H54 (cell line): ENCODE results near the gene OGFOD2.
A peak's percentile ranks its signal among the peaks of the same experiment; 100 is the strongest.

Experiments
- DNase-seq: peaks from one replicate; pipeline ENCODE4 v3.0.0; 2011; ENCODE audit warnings: low spot score, mixed read lengths; ENCODE audit not compliant: insufficient read length
- FAIRE-seq: peaks from 3 replicates; lab custom pipeline; 2011; peaks lifted over from hg19 to GRCh38; lab: Jason Lieb, UNC
- POLR2A ChIP-seq: IDR thresholded peaks from 2 replicates; pipeline ENCODE4 v1.6.1; 2011; ENCODE audit warnings: low read depth, mild to moderate bottlenecking, low read length

Gene OGFOD2

GRCh38 chr12:122961531-122962329 lies 13.3 kb upstream of the OGFOD2 start:
- no peak for DNase-seq
- TF ChIP-seq POLR2A, result no peak
- FAIRE-seq, result no peak

GRCh38 chr12:122963941-122964265 lies 11.1 kb upstream of the OGFOD2 start:
- no peak for FAIRE-seq
- no peak for DNase-seq
- no peak for TF ChIP-seq POLR2A

- no peak for TF ChIP-seq POLR2A
- FAIRE-seq, result no peak
- DNase-seq, result no peak
Measured at GRCh38 chr12:122964439-122965257, 10.4 kb upstream of the OGFOD2 start.

DNA sequence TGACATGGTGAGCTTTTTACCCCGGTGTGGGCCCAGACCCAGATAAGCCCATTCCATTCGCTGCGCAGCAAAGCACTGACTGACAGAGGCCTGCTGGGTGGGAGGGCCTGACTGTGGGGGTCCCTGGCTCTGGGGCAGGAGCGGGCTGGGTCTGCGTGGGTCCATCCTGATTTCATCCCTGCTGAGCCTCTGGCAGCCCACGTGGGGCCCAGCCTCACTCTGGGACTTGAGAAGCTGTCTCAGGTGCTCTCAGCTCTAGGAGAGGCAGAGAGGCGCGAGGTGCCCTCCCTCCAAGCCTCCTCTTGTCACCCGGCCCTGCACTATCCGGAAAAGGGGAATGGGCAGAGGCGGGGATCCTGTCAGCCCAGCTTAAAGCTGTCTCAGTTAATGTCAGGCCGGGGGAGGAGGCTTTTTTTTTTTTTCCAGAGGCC lies 9.7 kb upstream of the OGFOD2 start:
- TF ChIP-seq POLR2A, result no peak
- FAIRE-seq (no peak), DNase-seq (no peak)

- peak; percentile 43 for FAIRE-seq
- DNase-seq, result peak; percentile 95
- TF ChIP-seq POLR2A, result peak; percentile 83
Measured at GRCh38 chr12:122965851-122966742, 8.9 kb upstream of the OGFOD2 start, which contains the start of gene ABCB9. ABCB9 (minus strand) TSS chr12:122966463; CDS start chr12:122960235, 6,228 bp downstream.

DNA sequence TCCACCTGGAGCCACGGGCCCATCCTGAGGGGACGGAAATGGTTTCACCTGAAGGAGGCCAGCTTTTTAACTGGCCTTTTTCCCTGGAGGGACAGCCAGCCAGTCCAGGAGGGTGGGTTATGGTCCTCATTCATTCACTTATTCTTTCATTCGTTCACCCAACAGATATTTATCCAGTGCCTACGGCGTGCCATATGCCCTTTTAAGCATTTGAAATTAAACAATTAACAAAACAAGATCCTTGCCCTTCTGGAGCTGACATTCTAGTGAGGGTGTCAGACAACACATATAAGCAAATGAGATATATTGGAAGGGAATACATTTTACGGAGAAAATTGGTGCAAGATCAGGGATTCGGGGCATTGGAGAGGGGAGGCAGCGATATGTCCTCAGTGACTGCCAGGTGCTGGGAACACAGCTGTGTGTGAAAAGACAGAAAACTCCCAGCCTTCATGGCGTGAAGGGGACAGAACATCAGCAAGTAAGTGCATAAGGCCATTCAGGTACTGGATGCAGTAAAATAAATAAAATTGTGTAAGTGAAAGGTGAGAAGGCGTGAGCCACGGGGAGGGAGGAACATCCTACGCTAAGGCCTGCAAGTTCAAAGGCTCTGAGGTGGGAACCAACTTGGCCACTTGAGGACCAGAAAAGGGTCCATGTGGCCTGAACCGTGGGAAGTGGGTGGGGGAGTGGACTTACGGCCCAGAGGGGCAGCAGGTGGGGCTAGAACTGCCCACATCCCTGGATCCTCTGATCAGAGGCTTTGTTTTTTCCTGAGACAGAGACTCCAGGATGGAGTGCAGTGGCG lies 8.1 kb upstream of the OGFOD2 start:
- no peak for TF ChIP-seq POLR2A

DNA sequence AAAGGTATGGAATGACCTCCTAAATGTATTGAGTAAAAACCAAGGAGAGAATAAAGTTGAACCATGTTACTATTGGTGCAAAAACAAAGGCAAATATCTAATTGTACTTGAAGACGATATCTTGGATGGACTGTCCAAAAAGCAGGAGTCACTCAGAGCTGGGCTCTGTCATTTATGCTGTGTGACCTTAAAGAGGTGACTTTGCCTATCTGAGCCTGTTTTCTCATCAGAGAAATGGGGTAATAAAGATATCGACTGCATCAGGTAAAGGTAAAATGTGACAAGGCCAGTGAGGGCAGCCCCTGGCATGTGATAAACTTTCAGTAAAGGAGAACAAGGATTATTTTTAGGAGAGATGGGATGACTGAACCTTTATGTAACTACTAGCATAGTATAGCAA lies 6.9 kb upstream of the OGFOD2 start:
- no peak for FAIRE-seq
- no peak for DNase-seq
- TF ChIP-seq POLR2A, result no peak

More for the DNA sequence above, 8.1 kb upstream of the OGFOD2 start:
- DNase-seq (no peak), FAIRE-seq (no peak)

GRCh38 chr12:122969676-122970075 lies 5.4 kb upstream of the OGFOD2 start:
- no peak for TF ChIP-seq POLR2A
- DNase-seq, result no peak
- FAIRE-seq, result no peak

DNA sequence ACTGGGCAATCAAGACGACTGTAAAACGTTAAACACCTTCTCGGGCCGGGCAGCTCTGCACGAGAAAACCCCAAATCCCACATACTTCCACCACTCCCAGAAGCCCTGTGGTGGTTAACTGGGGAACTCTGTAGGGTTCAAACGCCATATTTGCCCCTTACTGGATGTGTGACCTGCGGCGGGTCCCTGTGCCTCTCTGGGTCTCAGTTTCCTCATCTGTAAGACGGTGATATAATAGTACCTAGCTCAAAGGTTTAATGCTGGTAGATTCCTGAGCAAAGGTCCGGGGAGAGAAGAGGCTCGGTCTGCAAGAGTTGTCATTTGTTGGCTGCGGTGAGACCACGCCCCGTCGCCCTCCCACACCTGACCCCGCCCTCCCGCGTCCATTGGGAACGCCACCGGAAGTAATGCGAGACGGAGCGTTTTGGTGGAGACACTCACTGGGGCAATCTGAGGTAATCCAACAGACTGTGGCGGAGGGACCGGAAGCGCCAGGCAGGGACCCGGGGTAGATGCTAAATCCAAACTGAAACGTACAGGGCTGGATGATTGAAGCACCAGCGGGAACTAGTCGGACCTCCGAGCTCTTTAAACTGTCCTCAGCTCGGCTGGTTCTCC lies 661 bp upstream of the OGFOD2 start:
- FAIRE-seq, result peak; percentile 69
- TF ChIP-seq POLR2A, result no peak
- peak; percentile 83 for DNase-seq

GRCh38 chr12:122975790-122976647 lies 975 bp downstream of the OGFOD2 start:
- FAIRE-seq, result no peak
- TF ChIP-seq POLR2A, result no peak
- no peak for DNase-seq

DNA sequence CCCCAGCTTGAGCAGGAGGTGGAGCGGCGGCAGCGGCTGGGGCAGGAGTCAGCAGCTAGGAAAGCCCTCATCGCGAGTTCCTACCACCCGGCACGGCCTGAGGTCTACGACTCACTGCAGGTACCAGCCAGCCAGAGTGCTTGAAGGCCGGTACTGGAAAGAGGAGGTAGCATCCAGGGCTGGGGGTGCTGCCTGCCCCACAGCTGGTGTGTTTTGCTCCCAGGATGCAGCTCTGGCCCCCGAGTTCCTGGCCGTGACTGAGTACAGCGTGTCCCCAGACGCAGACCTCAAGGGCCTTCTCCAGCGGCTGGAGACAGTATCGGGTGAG lies 1.6 kb downstream of the OGFOD2 start:
- DNase-seq (no peak), FAIRE-seq (no peak)

DNA sequence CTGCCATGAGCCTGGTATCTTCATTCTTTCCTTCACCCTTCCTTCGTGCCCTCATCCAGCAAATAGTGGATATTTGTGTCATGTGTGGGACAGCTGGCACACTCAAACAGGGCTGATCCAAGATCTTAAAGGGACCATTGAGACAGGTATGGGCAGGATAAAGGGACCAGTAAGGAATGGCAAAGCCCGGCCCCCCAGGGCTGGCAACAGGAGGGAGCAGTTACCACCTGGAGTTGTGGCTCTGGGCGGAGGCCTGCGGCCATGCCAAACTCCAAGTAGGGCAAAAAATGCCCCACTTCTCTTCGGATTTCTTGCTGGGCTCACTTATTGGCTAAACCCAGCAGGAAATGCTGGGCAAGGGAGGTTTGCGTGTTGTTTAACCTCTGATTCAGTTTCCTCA lies 2.1 kb downstream of the OGFOD2 start:
- TF ChIP-seq POLR2A, result no peak
- no peak for DNase-seq
- FAIRE-seq, result no peak

More for the DNA sequence above, 1.6 kb downstream of the OGFOD2 start:
- no peak for TF ChIP-seq POLR2A
